Thymus (tissue), 14 donors: ENCODE results near the gene MS4A6A. TPM values are rescaled to one million over a fixed set of nuclear protein-coding genes. Genes with fewer than 3 reads are reported as not detected.

Source experiments
- DNase-seq, 9 donors: peaks; one replicate each; pipeline ENCODE4 v3.0.0-alpha.2; 2013; ENCODE audit warnings: low spot score in 9 of 9, low read depth in 6 of 9, missing footprints in 1 of 9
- H3K27ac ChIP-seq, 2 donors: one replicate each; pipeline ENCODE4 v1.5.1; 2013; ENCODE audit warnings: control low read depth in 1 of 2, low read depth in 1 of 2, low read length in 1 of 2, mild to moderate bottlenecking in 1 of 2, moderate library complexity in 1 of 2
- H3K27me3 ChIP-seq, 2 donors: one replicate each; pipeline ENCODE4 v1.5.1; 2013; ENCODE audit warnings: low read length in 1 of 2; ENCODE audit not compliant: control insufficient read depth in 2 of 2, insufficient read depth in 1 of 2
- H3K36me3 ChIP-seq, 2 donors: one replicate each; pipeline ENCODE4 v1.5.1; 2013; ENCODE audit warnings: low read length in 1 of 2, mild to moderate bottlenecking in 1 of 2, moderate library complexity in 1 of 2; ENCODE audit not compliant: control insufficient read depth in 2 of 2, insufficient read depth in 2 of 2
- H3K4me1 ChIP-seq, 2 donors: one replicate each; pipeline ENCODE4 v1.5.1; 2013; ENCODE audit warnings: low read length in 2 of 2; ENCODE audit not compliant: control insufficient read depth in 2 of 2, insufficient read depth in 2 of 2
- H3K4me3 ChIP-seq, 2 donors: one replicate each; pipeline ENCODE4 v1.5.1; 2013; ENCODE audit warnings: low read length in 2 of 2, control low read depth in 1 of 2, mild to moderate bottlenecking in 1 of 2
- H3K9me3 ChIP-seq, 2 donors: one replicate each; pipeline ENCODE4 v1.5.1; 2013; ENCODE audit warnings: low read length in 1 of 2, mild to moderate bottlenecking in 1 of 2; ENCODE audit not compliant: control insufficient read depth in 2 of 2, insufficient read depth in 1 of 2
- WGBS: extraction: QIAGEN DNeasy Blood & Tissue Kit; methylation state at CpG from one replicate; pipeline ENCODE4 v1.1.7; 2013; 5-methylcytosine and 5-hydroxymethylcytosine counted together
- long read RNA-seq, 10 donors: transcript quantifications; one replicate each; lab custom pipeline, GENCODE V29; 2026
- polyA plus RNA-seq: library from polyadenylated mRNA; stranded (reverse); fragments of 200-250 nt; gene quantifications from one replicate; pipeline ENCODE4 v1.2.3, GENCODE V29; 2013
- total RNA-seq: library from RNA; stranded (reverse); fragments of 120-200 nt; gene quantifications from one replicate; pipeline ENCODE4 v1.2.4, GENCODE V29; 2013
- donor health status: healthy.

The MS4A6A gene
- total RNA-seq = 102 TPM
- polyA plus RNA-seq = 174 TPM
- long read RNA-seq, donor 1 = 0 reads
- long read RNA-seq, donor 2 = 0 reads
- long read RNA-seq, donor 3, partial matches to known transcripts = 34 of 37 reads
- long read RNA-seq, donor 3, other reads (novel, unspliced or antisense) = 0 of 37 reads
- long read RNA-seq, donor 4, partial matches to known transcripts = 13 of 18 reads
- long read RNA-seq, donor 4, other reads (novel, unspliced or antisense) = 0 of 18 reads
- long read RNA-seq, donor 5, transcript MS4A6A-208 (6 exons, 1,806 nt) = major isoform, 16 of 62 reads
- long read RNA-seq, donor 5, partial matches to known transcripts = 40 of 62 reads
- long read RNA-seq, donor 5, other reads (novel, unspliced or antisense) = 0 of 62 reads
- long read RNA-seq, donor 6, transcript MS4A6A-208 (6 exons, 1,806 nt) = major isoform, 5 of 23 reads
- long read RNA-seq, donor 6, partial matches to known transcripts = 15 of 23 reads
- long read RNA-seq, donor 6, other reads (novel, unspliced or antisense) = 0 of 23 reads
- long read RNA-seq, donor 7, partial matches to known transcripts = 28 of 33 reads
- long read RNA-seq, donor 7, other reads (novel, unspliced or antisense) = 0 of 33 reads
- long read RNA-seq, donor 8, partial matches to known transcripts = 13 of 16 reads
- long read RNA-seq, donor 8, other reads (novel, unspliced or antisense) = 0 of 16 reads
- long read RNA-seq, donor 9, partial matches to known transcripts = 5 of 8 reads
- long read RNA-seq, donor 9, other reads (novel, unspliced or antisense) = 0 of 8 reads
- long read RNA-seq, donor 10, partial matches to known transcripts = 11 of 13 reads
- long read RNA-seq, donor 10, other reads (novel, unspliced or antisense) = 0 of 13 reads

- Histone ChIP-seq H3K4me1 (no peaks in the 10 kb centered on the region), H3K36me3 (no peaks in the 10 kb centered on the region), H3K4me3 (no peak within 1 kb of the TSS), H3K27ac (no peak within 1 kb of the TSS), H3K9me3 (no peaks in the 10 kb centered on the region), H3K27me3 (no peaks in the 10 kb centered on the region)
- 82% methylated on average over 10 of the region's 10 CpGs for WGBS
- DNase-seq = no peak
These were observed at the start of gene MS4A6A for GRCh38 chr11:60182541-60183330. Gene MS4A6A, minus strand, starts transcription at chr11:60183083. Its CDS starts 1,356 bp downstream, at chr11:60181727.

GRCh38 chr11:60230681-60231080 is 47.8 kb upstream of the MS4A6A start:
- DNase-seq = no peak
- WGBS = 91% methylated on average over 1 of the region's 1 CpG
- no peaks in the 10 kb centered on the region for H3K27me3 ChIP-seq
- no peaks in the 10 kb centered on the region for H3K36me3 ChIP-seq
- no peak overlapping the region for H3K4me3 ChIP-seq
- H3K9me3 ChIP-seq = no peaks in the 10 kb centered on the region
- H3K27ac ChIP-seq = no peak overlapping the region
- no peaks in the 10 kb centered on the region for H3K4me1 ChIP-seq

GRCh38 chr11:60222141-60222540 is 39.3 kb upstream of the MS4A6A start:
- Histone ChIP-seq H3K4me3 (no peak overlapping the region), H3K36me3 (no peaks in the 10 kb centered on the region), H3K27ac (no peak overlapping the region), H3K4me1 (no peaks in the 10 kb centered on the region), H3K9me3 (no peaks in the 10 kb centered on the region), H3K27me3 (no peaks in the 10 kb centered on the region)
- DNase-seq = no peak
- WGBS = 97% methylated on average over 4 of the region's 4 CpGs

- no peak for DNase-seq
These were observed 38.8 kb upstream of the MS4A6A start for GRCh38 chr11:60221692-60222091.

GRCh38 chr11:60221181-60221580 is 38.3 kb upstream of the MS4A6A start:
- 94% methylated on average over 3 of the region's 3 CpGs for WGBS
- no peaks in the 10 kb centered on the region for H3K4me1 ChIP-seq
- no peak for DNase-seq
- H3K36me3 ChIP-seq = no peaks in the 10 kb centered on the region
- no peaks in the 10 kb centered on the region for H3K9me3 ChIP-seq
- H3K4me3 ChIP-seq = no peak overlapping the region
- no peak overlapping the region for H3K27ac ChIP-seq
- no peaks in the 10 kb centered on the region for H3K27me3 ChIP-seq

More at GRCh38 chr11:60221692-60222091, 38.8 kb upstream of the MS4A6A start:
- Histone ChIP-seq H3K27me3 (no peaks in the 10 kb centered on the region), H3K27ac (no peak overlapping the region), H3K9me3 (no peaks in the 10 kb centered on the region), H3K4me1 (no peaks in the 10 kb centered on the region), H3K4me3 (no peak overlapping the region), H3K36me3 (no peaks in the 10 kb centered on the region)
- WGBS = 75% methylated on average over 3 of the region's 3 CpGs

GRCh38 chr11:60214386-60214785 is 31.5 kb upstream of the MS4A6A start:
- Histone ChIP-seq H3K36me3 (no peaks in the 10 kb centered on the region), H3K4me1 (no peaks in the 10 kb centered on the region), H3K27me3 (no peaks in the 10 kb centered on the region), H3K9me3 (no peaks in the 10 kb centered on the region), H3K4me3 (no peak overlapping the region), H3K27ac (no peak overlapping the region)
- no peak for DNase-seq
- WGBS = 96% methylated on average over 1 of the region's 1 CpG

- H3K4me3 ChIP-seq = no peak overlapping the region
- DNase-seq = no peak
- 97% methylated on average over 4 of the region's 4 CpGs for WGBS
- no peaks in the 10 kb centered on the region for H3K27me3 ChIP-seq
- H3K36me3 ChIP-seq = no peaks in the 10 kb centered on the region
- H3K27ac ChIP-seq = no peak overlapping the region
- H3K9me3 ChIP-seq = no peaks in the 10 kb centered on the region
- H3K4me1 ChIP-seq = no peaks in the 10 kb centered on the region
These were observed 28.3 kb upstream of the MS4A6A start for GRCh38 chr11:60211206-60211605.

GRCh38 chr11:60209977-60210376 is 27.1 kb upstream of the MS4A6A start:
- no peaks in the 10 kb centered on the region for H3K9me3 ChIP-seq

More at GRCh38 chr11:60209977-60210376, 27.1 kb upstream of the MS4A6A start:
- DNase-seq = no peak
- WGBS = 97% methylated on average over 3 of the region's 3 CpGs
- H3K4me1 ChIP-seq = no peaks in the 10 kb centered on the region
- H3K27me3 ChIP-seq = no peaks in the 10 kb centered on the region
- H3K4me3 ChIP-seq = no peak overlapping the region
- no peak overlapping the region for H3K27ac ChIP-seq
- no peaks in the 10 kb centered on the region for H3K36me3 ChIP-seq
